H1 (cell line): ENCODE data around the gene AGBL1. TPM values are rescaled to one million over a fixed set of nuclear protein-coding genes. Genes with fewer than 3 reads are reported as not detected.

Experiments used
- CTCF ChIA-PET: fragments of 300-600 bp; sonication (Branson Sonifier 250); formaldehyde crosslinking; loops from one replicate; lab custom pipeline; 2021; ENCODE audit not compliant: partially characterized antibody; lab: Charles Lee
- POLR2A ChIA-PET: fragments of 300-600 bp; sonication (Branson Sonifier 250); formaldehyde crosslinking; loops from one replicate; lab custom pipeline; 2021; ENCODE audit warnings: inconsistent platforms; ENCODE audit not compliant: partially characterized antibody; lab: Charles Lee
- DNase-seq, 2 experiments: peaks; one replicate each; pipeline versions ENCODE4 v3.0.0 to v3.0.0-alpha.2; 2010 to 2022; ENCODE audit warnings: low spot score in 2 of 2, low read depth in 1 of 2, mixed read lengths in 1 of 2
- FAIRE-seq: peaks from 2 replicates; lab custom pipeline; 2011; peaks lifted over from hg19 to GRCh38; lab: Jason Lieb, UNC
- H2AFZ ChIP-seq: 2 replicates; pipeline ENCODE4 v1.8.1; 2012; ENCODE audit warnings: low read length, inconsistent platforms
- H2AK5ac ChIP-seq: 2 replicates; pipeline ENCODE4 v1.6.1; 2013; ENCODE audit warnings: low read depth, low read length
- H2BK120ac ChIP-seq: replicated peaks from 2 replicates; pipeline ENCODE3; 2013; ENCODE audit warnings: low read depth, low read length, inconsistent platforms
- H2BK12ac ChIP-seq: 2 replicates; pipeline ENCODE4 v1.6.1; 2013; ENCODE audit warnings: low read depth, low read length
- H2BK15ac ChIP-seq: 2 replicates; pipeline ENCODE4 v1.6.1; 2013; ENCODE audit warnings: low read length
- H2BK20ac ChIP-seq: 2 replicates; pipeline ENCODE4 v1.6.1; 2013; ENCODE audit warnings: low read length
- H2BK5ac ChIP-seq: 2 replicates; pipeline ENCODE4 v1.6.1; 2013; ENCODE audit warnings: low read depth, low read length
- H3K14ac ChIP-seq: 2 replicates; pipeline ENCODE4 v1.6.1; 2013; ENCODE audit warnings: inconsistent platforms; ENCODE audit not compliant: insufficient read length
- H3K18ac ChIP-seq: 2 replicates; pipeline ENCODE4 v1.6.1; 2013; ENCODE audit warnings: low read length; ENCODE audit errors: extremely low read depth
- H3K23ac ChIP-seq: 2 replicates; pipeline ENCODE4 v1.6.1; 2013; ENCODE audit warnings: inconsistent platforms; ENCODE audit not compliant: insufficient read length
- H3K23me2 ChIP-seq: 2 replicates; pipeline ENCODE4 v1.6.1; 2013; ENCODE audit warnings: low read depth, low read length
- H3K27ac ChIP-seq: 2 replicates; pipeline ENCODE4 v1.6.1; 2011; ENCODE audit warnings: low read depth, low read length, inconsistent platforms
- H3K27me3 ChIP-seq, 4 experiments: replicated peaks in 1 of 4; 1 replicate in 1 of 4; 2 replicates in 3 of 4; pipeline versions ENCODE4 v1.6.1 to v1.8.1; 2011 to 2013; ENCODE audit warnings: low read length in 3 of 4, mild to moderate bottlenecking in 3 of 4, inconsistent platforms in 2 of 4, mixed read lengths in 2 of 4, moderate library complexity in 1 of 4; ENCODE audit not compliant: control insufficient read depth in 3 of 4, insufficient read depth in 3 of 4; ENCODE audit errors: extremely low read depth in 1 of 4
- H3K36me3 ChIP-seq, 4 experiments: 2 replicates each; pipeline versions ENCODE4 v1.6.1 to v1.8.1; 2011 to 2013; ENCODE audit warnings: mild to moderate bottlenecking in 4 of 4, low read length in 3 of 4, moderate library complexity in 2 of 4, control low read depth in 1 of 4, inconsistent platforms in 1 of 4; ENCODE audit not compliant: insufficient read depth in 4 of 4, control insufficient read depth in 2 of 4
- H3K4ac ChIP-seq: replicated peaks from 2 replicates; pipeline ENCODE3; 2013; ENCODE audit warnings: low read length, low read depth, mixed read lengths, inconsistent platforms; ENCODE audit not compliant: insufficient read length
- H3K4me1 ChIP-seq, 4 experiments: replicated peaks in 1 of 4; 1 replicate in 1 of 4; 2 replicates in 3 of 4; pipeline versions ENCODE4 v1.6.1 to v1.8.1; 2011 to 2013; ENCODE audit warnings: low read length in 3 of 4, inconsistent platforms in 2 of 4, mixed read lengths in 1 of 4; ENCODE audit not compliant: insufficient read depth in 4 of 4, control insufficient read depth in 3 of 4
- H3K4me2 ChIP-seq, 2 experiments: 2 replicates each; pipeline versions ENCODE4 v1.6.1 to v1.8.1; 2011 to 2013; ENCODE audit warnings: low read depth in 2 of 2, low read length in 2 of 2, control low read depth in 1 of 2, inconsistent platforms in 1 of 2, mild to moderate bottlenecking in 1 of 2; ENCODE audit not compliant: insufficient read depth in 1 of 2
- H3K4me3 ChIP-seq, 4 experiments: fragments of 200-600, 300-600 bp in 1 of 4; sonication (generic), shearing (Covaris generic), sonication (Bioruptor Twin) in 1 of 4; 2 replicates each; pipeline versions ENCODE4 v1.5.1 to v1.8.1; 2011 to 2016; ENCODE audit warnings: low read length in 4 of 4, low read depth in 3 of 4, control low read depth in 2 of 4, inconsistent platforms in 2 of 4, mild to moderate bottlenecking in 2 of 4, mixed read lengths in 1 of 4, moderate library complexity in 1 of 4; ENCODE audit not compliant: insufficient read depth in 2 of 4; ENCODE audit errors: extremely low read depth in 1 of 4
- H3K56ac ChIP-seq: replicated peaks from 2 replicates; pipeline ENCODE3; 2013; ENCODE audit warnings: low read depth, mild to moderate bottlenecking, mixed read lengths, low read length, inconsistent platforms; ENCODE audit not compliant: insufficient read length
- H3K79me1 ChIP-seq: 2 replicates; pipeline ENCODE4 v1.6.1; 2013; ENCODE audit warnings: low read depth, low read length, control low read depth
- H3K79me2 ChIP-seq, 2 experiments: 2 replicates each; pipeline versions ENCODE4 v1.6.1 to v1.8.1; 2012 to 2013; ENCODE audit warnings: low read length in 2 of 2, mild to moderate bottlenecking in 2 of 2, inconsistent platforms in 1 of 2; ENCODE audit not compliant: insufficient read depth in 2 of 2, control insufficient read depth in 1 of 2
- H3K9ac ChIP-seq, 4 experiments: replicated peaks in 1 of 4; 1 replicate in 1 of 4; 2 replicates in 3 of 4; pipeline versions ENCODE4 v1.6.1 to v1.8.1; 2011 to 2013; ENCODE audit warnings: low read depth in 3 of 4, low read length in 3 of 4, control low read depth in 2 of 4, mild to moderate bottlenecking in 2 of 4, moderate library complexity in 2 of 4, inconsistent platforms in 1 of 4; ENCODE audit errors: extremely low read depth in 1 of 4
- H3K9me3 ChIP-seq, 2 experiments: 2 replicates each; pipeline versions ENCODE4 v1.6.1 to v1.8.1; 2012 to 2013; ENCODE audit warnings: mild to moderate bottlenecking in 2 of 2, moderate library complexity in 2 of 2, control low read depth in 1 of 2, inconsistent platforms in 1 of 2, low read depth in 1 of 2, low read length in 1 of 2, mixed read lengths in 1 of 2; ENCODE audit not compliant: insufficient read depth in 2 of 2
- H4K20me1 ChIP-seq, 2 experiments: replicated peaks in 1 of 2; 2 replicates each; pipeline versions ENCODE3 to v1.8.1; 2011 to 2013; ENCODE audit warnings: inconsistent platforms in 2 of 2, low read length in 2 of 2, mild to moderate bottlenecking in 1 of 2; ENCODE audit not compliant: insufficient read depth in 2 of 2, control insufficient read depth in 1 of 2
- H4K5ac ChIP-seq: 2 replicates; pipeline ENCODE4 v1.6.1; 2013; ENCODE audit warnings: low read length, low read depth, mixed read lengths, inconsistent platforms; ENCODE audit not compliant: insufficient read length
- H4K8ac ChIP-seq: 2 replicates; pipeline ENCODE4 v1.8.0; 2013; ENCODE audit warnings: mild to moderate bottlenecking, moderate library complexity, low read length, inconsistent platforms; ENCODE audit not compliant: insufficient read depth; ENCODE audit errors: extremely low read depth
- H4K91ac ChIP-seq: replicated peaks from 2 replicates; pipeline ENCODE3; 2013; ENCODE audit warnings: low read length, mixed read lengths, inconsistent platforms; ENCODE audit not compliant: insufficient read length
- CBX5 ChIP-seq: fragments of 300-800, 300-1000 bp; sonication (generic); IDR thresholded peaks from 2 replicates; pipeline ENCODE4 v1.7.1; 2016; ENCODE audit warnings: antibody characterized with exemption, low read length, low read depth
- CTCF ChIP-seq, 3 experiments: IDR thresholded peaks; 1 replicate in 2 of 3; 2 replicates in 1 of 3; pipeline versions ENCODE4 v1.5.1 to v1.6.1; 2011; ENCODE audit warnings: low read length in 3 of 3, mild to moderate bottlenecking in 3 of 3, inconsistent platforms in 2 of 3, low read depth in 1 of 3, moderate library complexity in 1 of 3; ENCODE audit not compliant: insufficient read depth in 1 of 3; ENCODE audit errors: control extremely low read depth in 1 of 3
- GTF2F1 ChIP-seq: IDR thresholded peaks from 2 replicates; pipeline ENCODE4 v1.6.1; 2012; ENCODE audit warnings: low read depth, low read length, improper control_type of control experiment, borderline replicate concordance
- KDM4A ChIP-seq: IDR thresholded peaks from one replicate; pipeline ENCODE4 v1.7.1; 2012; ENCODE audit warnings: low read depth, mild to moderate bottlenecking, moderate library complexity, low read length, inconsistent platforms; ENCODE audit not compliant: severe bottlenecking
- NANOG ChIP-seq: IDR thresholded peaks from 2 replicates; pipeline ENCODE4 v1.6.1; 2011; ENCODE audit warnings: low read length, low read depth, mild to moderate bottlenecking, inconsistent platforms; ENCODE audit not compliant: insufficient read depth, poor library complexity, severe bottlenecking
- RAD21 ChIP-seq, 2 experiments: IDR thresholded peaks in 1 of 2; conservative IDR thresholded peaks in 1 of 2; 2 replicates each; pipeline ENCODE4 v1.6.1; 2011; ENCODE audit warnings: low read depth in 2 of 2, low read length in 2 of 2, improper control_type of control experiment in 1 of 2, inconsistent platforms in 1 of 2, mild to moderate bottlenecking in 1 of 2, moderate library complexity in 1 of 2
- WGBS, 2 experiments: shearing (Covaris generic) in 1 of 2; methylation state at CpG; one replicate each; pipeline versions ENCODE4 v1.1.6 to v1.1.7; 2013 to 2015; ENCODE audit warnings: low lambda C conversion rate in 2 of 2, mixed read lengths in 2 of 2, inconsistent platforms in 1 of 2, low coverage in 1 of 2, missing lambda C conversion rate in 1 of 2; ENCODE audit not compliant: insufficient replicate concordance in 2 of 2, insufficient coverage in 1 of 2, insufficient read length in 1 of 2; ENCODE audit errors: extremely low coverage in 1 of 2, missing lambda C conversion rate in 1 of 2; 5-methylcytosine and 5-hydroxymethylcytosine counted together
- polyA plus RNA-seq, 7 experiments: library from polyadenylated mRNA; depleted of rRNA in 3 of 7; stranded (reverse) in 5 of 7; unstranded in 2 of 7; fragments of >200 nt in 5 of 7; fragments of 200-250 nt in 2 of 7; gene quantifications; 1 replicate in 5 of 7; 2 replicates in 1 of 7; 4 replicates in 1 of 7; pipeline versions ENCODE4 v1.2.1 to v1.2.3, GENCODE V29; 2011 to 2013; ENCODE audit warnings: missing spikeins in 2 of 7, mixed read lengths in 2 of 7
- total RNA-seq: library from RNA; stranded (reverse); fragmentation: NEBNext Ultra II Directional; extraction: Animal tissue kit (Norgen Biotek cat#: 25700); gene quantifications from 2 replicates; pipeline ENCODE4 v1.2.1, GENCODE V29; 2021

Gene AGBL1
- total and polyA plus RNA-seq, 2 of the 8 experiments (the other 6 are each of a cell fraction or from before 2014, with no cell fraction given): not detected

GRCh38 chr15:86213420-86213819 is 133.7 kb downstream of the AGBL1 start:
- FAIRE-seq (peak; percentile 85), DNase-seq (no peak)
- CTCF ChIA-PET: interaction anchor here (0.7 kb wide), 1 partner anchor 12 kb away, joined by 6 read pairs; no protein-coding TSS in a partner anchor

More at GRCh38 chr15:86213420-86213819, 133.7 kb downstream of the AGBL1 start:
- H4K20me1 ChIP-seq: no peaks in the 10 kb centered on the region
- H4K91ac ChIP-seq: no peak overlapping the region
- H2BK12ac ChIP-seq: no peak overlapping the region
- 77% methylated on average over 3 of the region's 3 CpGs; no CpG with 5 or more reads in 1 of the 2 experiments for WGBS, 2 experiments
- H2BK20ac ChIP-seq: no peak overlapping the region
- peak overlapping the region; percentile 67; the same call in 1 of the 2 replicates for H2AFZ ChIP-seq
- H2BK15ac ChIP-seq: no peak overlapping the region
- no peak overlapping the region for H3K23ac ChIP-seq
- no peak overlapping the region for H2BK120ac ChIP-seq
- no peak overlapping the region for H4K5ac ChIP-seq
- H3K79me1 ChIP-seq: no peaks in the 10 kb centered on the region
- no peaks in the 10 kb centered on the region for H3K4me1 ChIP-seq
- no peaks in the 10 kb centered on the region for H3K23me2 ChIP-seq
- TF ChIP-seq KDM4A (no peak), GTF2F1 (no peak), NANOG (no peak), RAD21 (IDR thresholded peaks at IDR 0.05 in 1 of 2, conservative IDR thresholded peaks at IDR 0.05 in 1 of 2; ENCODE audit: low read depth in 2 of 2, low read length in 2 of 2) (peak; percentile 56 to 58), CTCF (IDR thresholded peaks at IDR 0.05; ENCODE audit: control extremely low read depth in 1 of 3, insufficient read depth in 1 of 3, low read depth in 1 of 3, low read length in 3 of 3) (peak in 2 of 3 experiments; percentile 49 to 67; a peak in 3 of 4 replicates), CBX5 (no peak)
- TF ChIP-seq, all 59 proteins: peak for 2
- Histone ChIP-seq H3K9ac (no peak overlapping the region), H3K18ac (no peak overlapping the region; the same call in 1 of the 2 replicates), H3K27me3 (no peaks in the 10 kb centered on the region), H4K8ac (no peak overlapping the region), H3K79me2 (no peaks in the 10 kb centered on the region), H3K4ac (no peak overlapping the region), H3K4me3 (no peak overlapping the region), H2AK5ac (no peak overlapping the region), H3K36me3 (peaks cover 0 to 3% (median 0%) of the 10 kb centered on the region in 4 experiments; a peak in 1 of 8 replicates), H3K56ac (no peak overlapping the region), H2BK5ac (no peak overlapping the region), H3K14ac (no peak overlapping the region), H3K4me2 (no peak overlapping the region), H3K9me3 (peaks cover 13 to 16% of the 10 kb centered on the region in 2 experiments), H3K27ac (no peak overlapping the region)
- POLR2A ChIA-PET: no interaction called here
